ENCODE results near the gene SUPT6H. TPM values are rescaled to one million over a fixed set of nuclear protein-coding genes. Genes with fewer than 3 reads are reported as not detected.

Gene SUPT6H
- total and polyA plus RNA-seq, 9 of the 15 experiments (the other 6 are each of a cell fraction or from before 2014, with no cell fraction given), result 1.7 to 77.7 (median 49.2) TPM

- TF ChIP-seq THAP12 (CRISPR knock-in tag; IDR thresholded peaks at IDR 0.05) (0 out of 2 replicates have a peak, but pooled peaks have one; percentile 5), E4F1 (CRISPR knock-in tag; IDR thresholded peaks at IDR 0.05; ENCODE audit: borderline replicate concordance) (no peak), THRAP3 (IDR thresholded peaks at IDR 0.05; ENCODE audit: borderline replicate concordance) (no peak), GABPB1 (CRISPR knock-in tag; IDR thresholded peaks at IDR 0.05) (peak; percentile 96), TFAM (CRISPR knock-in tag; conservative IDR thresholded peaks at IDR 0.05) (no peak), POLR2AphosphoS5 (IDR thresholded peaks at IDR 0.05; ENCODE audit: control insufficient read depth, insufficient read depth, low read depth, low read length) (peak; percentile 85), SMAD1 (IDR thresholded peaks at IDR 0.05; ENCODE audit: low read depth, low read length, partially characterized antibody) (peak; percentile 28), POLR2B (IDR thresholded peaks at IDR 0.05; ENCODE audit: low read depth, partially characterized antibody) (peak; percentile 92), ZNF639 (CRISPR knock-in tag; conservative IDR thresholded peaks at IDR 0.05 in 1 of 2, IDR thresholded peaks at IDR 0.05 in 1 of 2) (peak in 1 of 2 experiments; percentile 93; a peak in 2 of 4 replicates), ZNF431 (CRISPR knock-in tag; IDR thresholded peaks at IDR 0.05) (peak; percentile 40; the same call in 1 of the 2 replicates), POLR2A (conservative IDR thresholded peaks at IDR 0.05) (peak; percentile 97), CSDE1 (IDR thresholded peaks at IDR 0.05) (peak in 1 of 2 experiments; percentile 53; a peak in 1 of 4 replicates), C11orf30 (IDR thresholded peaks at IDR 0.05; ENCODE audit: low read depth) (peak; percentile 95), RBBP5 (IDR thresholded peaks at IDR 0.05; ENCODE audit: borderline replicate concordance, insufficient read depth, low read length, poor library complexity, severe bottlenecking) (peak; percentile 93), PHF20 (IDR thresholded peaks at IDR 0.05; ENCODE audit: partially characterized antibody) (peak; percentile 95), KHSRP (IDR thresholded peaks at IDR 0.05) (peak; percentile 53; the same call in 1 of the 2 replicates), CHCHD3 (CRISPR knock-in tag; IDR thresholded peaks at IDR 0.05) (no peak), NFIC (IDR thresholded peaks at IDR 0.05) (peak; percentile 27), GATAD2A (IDR thresholded peaks at IDR 0.05) (0 out of 2 replicates have a peak, but pooled peaks have one; percentile 27), RBFOX2 (IDR thresholded peaks at IDR 0.05; ENCODE audit: low read depth, low read length) (peak; percentile 98)
Observed at GRCh38 chr17:28661635-28662526, at the start of gene SUPT6H, which contains the start of gene SDF2 (continued).

Measured in K562 (cell line).